Measurements from ENCODE around the gene HPCAL1. TPM values are rescaled to one million over a fixed set of nuclear protein-coding genes. Genes with fewer than 3 reads are reported as not detected.
A peak's percentile ranks its signal among the peaks of the same experiment; 100 is the strongest.

HPCAL1 gene
- total and polyA plus RNA-seq, 12 donors, result 17.4 to 118 (median 61.3) TPM

- intact Hi-C loops (cut with DNase I), result loop anchor here in 1 of 2 donors (5.0 kb wide), 1 partner anchor 95 kb away; no protein-coding TSS in a partner anchor
These were observed 4.3 kb downstream of the HPCAL1 start for GRCh38 chr2:10306901-10307463.

GRCh38 chr2:10307561-10308156 is 5.0 kb downstream of the HPCAL1 start:
- Histone ChIP-seq H3K36me3 (replicated peaks in 1 of 2) (no peaks in the 10 kb centered on the region), H3K4me3 (peak overlapping the region in 1 of 4 donors; percentile 11), H3K9me3 (replicated peaks in 1 of 3) (no peaks in the 10 kb centered on the region), H3K27ac (peak overlapping the region in 3 of 5 donors; percentile 20 to 60 (median 45)), H3K27me3 (no peaks in the 10 kb centered on the region), H3K4me1 (replicated peaks in 1 of 2) (peaks cover 41 to 50% of the 10 kb centered on the region in 2 donors)
- intact Hi-C loops (cut with DNase I), result loop anchor here in 1 of 2 donors (5.0 kb wide), 1 partner anchor 95 kb away; no protein-coding TSS in a partner anchor
- DNase-seq, result peak in 4 of 7 donors; percentile 64 to 76 (median 70)
- WGBS, 4 donors, result 24 to 38% (median 33%) methylated on average over 7 of the region's 7 CpGs
- TF ChIP-seq CTCF (IDR thresholded peaks at IDR 0.05) (no peak), POLR2A (IDR thresholded peaks at IDR 0.05) (peak in 1 of 2 donors; percentile 31)

More at GRCh38 chr2:10306901-10307463, 4.3 kb downstream of the HPCAL1 start:
- TF ChIP-seq CTCF (IDR thresholded peaks at IDR 0.05), result no peak
- H3K36me3 ChIP-seq (replicated peaks in 1 of 2), result no peaks in the 10 kb centered on the region
- DNase-seq, result no peak
- H3K27ac ChIP-seq, result peak overlapping the region in 3 of 5 donors; percentile 20 to 60 (median 45)
- 35 to 51% (median 38%) methylated on average over 3 to 4 of the region's 4 CpGs for WGBS, 4 donors
- H3K4me3 ChIP-seq, result peak overlapping the region in 1 of 4 donors; percentile 11
- no peaks in the 10 kb centered on the region for H3K9me3 ChIP-seq (replicated peaks in 1 of 3)
- H3K4me1 ChIP-seq (replicated peaks in 1 of 2), result peaks cover 44 to 52% of the 10 kb centered on the region in 2 donors
- H3K27me3 ChIP-seq, result no peaks in the 10 kb centered on the region

- H3K27me3 ChIP-seq, result no peaks in the 10 kb centered on the region
- 53 to 73% (median 58%) methylated on average over 2 of the region's 2 CpGs for WGBS, 4 donors
- H3K27ac ChIP-seq, result peak overlapping the region in 3 of 5 donors; percentile 10 to 72 (median 61)
- DNase-seq, result no peak
- no peaks in the 10 kb centered on the region for H3K36me3 ChIP-seq (replicated peaks in 1 of 2)
- no peak overlapping the region for H3K4me3 ChIP-seq
- H3K9me3 ChIP-seq (replicated peaks in 1 of 3), result no peaks in the 10 kb centered on the region
- no peak for TF ChIP-seq CTCF (IDR thresholded peaks at IDR 0.05)
- no peak for TF ChIP-seq POLR2A (IDR thresholded peaks at IDR 0.05)
- H3K4me1 ChIP-seq (replicated peaks in 1 of 2), result peaks cover 41 to 50% of the 10 kb centered on the region in 2 donors
- intact Hi-C loops (cut with DNase I), result loop anchor here in 1 of 2 donors (5.0 kb wide), 1 partner anchor 93 kb away; no protein-coding TSS in a partner anchor
These were observed 6.2 kb downstream of the HPCAL1 start for GRCh38 chr2:10308866-10309265.

- 30 to 58% (median 40%) methylated on average over 3 of the region's 3 CpGs for WGBS, 4 donors
- Histone ChIP-seq H3K27ac (peak overlapping the region in 3 of 5 donors; percentile 10 to 72 (median 61)), H3K4me1 (replicated peaks in 1 of 2) (peaks cover 40 to 49% of the 10 kb centered on the region in 2 donors), H3K27me3 (no peaks in the 10 kb centered on the region), H3K4me3 (no peak overlapping the region), H3K36me3 (replicated peaks in 1 of 2) (no peaks in the 10 kb centered on the region), H3K9me3 (replicated peaks in 1 of 3) (no peaks in the 10 kb centered on the region)
- no peak for TF ChIP-seq POLR2A (IDR thresholded peaks at IDR 0.05)
- no peak for TF ChIP-seq CTCF (IDR thresholded peaks at IDR 0.05)
- intact Hi-C loops (cut with DNase I), result loop anchor here in 1 of 2 donors (5.0 kb wide), 1 partner anchor 93 kb away; no protein-coding TSS in a partner anchor
- peak in 4 of 7 donors; percentile 57 to 60 (median 58) for DNase-seq
These were observed 6.6 kb downstream of the HPCAL1 start for GRCh38 chr2:10309286-10309685.

Measured in adrenal gland (tissue), 12 donors.